Stimulated activated CD4-positive, alpha-beta T cell treated with anti-CD3 and anti-CD28 coated beads, Interleukin-1b, Interleukin-23, amount 100 ng/mL, for 24 hours (primary cell): Measurements from ENCODE around the gene KRT4.
"Not testable (repeated sequence)": the region's sequence is repeated elsewhere in the genome, so short reads cannot be mapped to it uniquely, and the experiment has no call there.

Source experiments
- DNase-seq, 4 experiments: peaks; one replicate each; pipeline ENCODE4 v3.0.0-alpha.2; 2020; ENCODE audit warnings: low read depth in 4 of 4, low spot score in 1 of 4

KRT4 gene

DNA sequence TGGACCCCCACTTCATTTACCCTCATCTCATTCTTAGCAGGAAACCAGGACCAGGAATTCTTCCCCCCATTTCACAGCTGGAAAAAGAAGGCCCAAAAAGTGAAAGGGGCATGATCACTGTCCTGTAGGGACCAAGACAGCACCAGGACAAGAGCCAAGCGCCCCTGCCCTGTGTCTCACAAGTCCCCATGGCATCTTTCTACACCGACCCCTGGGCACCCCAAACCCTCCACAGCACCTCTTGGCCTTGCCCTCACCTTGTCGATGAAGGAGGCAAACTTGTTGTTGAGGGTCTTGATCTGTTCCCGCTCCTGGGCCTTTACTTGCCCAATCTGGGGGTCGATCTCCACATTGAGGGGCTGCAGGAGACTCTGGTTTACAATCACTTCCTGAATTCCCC is 37.5 kb downstream of the KRT4 start:
- no peak for DNase-seq

DNA sequence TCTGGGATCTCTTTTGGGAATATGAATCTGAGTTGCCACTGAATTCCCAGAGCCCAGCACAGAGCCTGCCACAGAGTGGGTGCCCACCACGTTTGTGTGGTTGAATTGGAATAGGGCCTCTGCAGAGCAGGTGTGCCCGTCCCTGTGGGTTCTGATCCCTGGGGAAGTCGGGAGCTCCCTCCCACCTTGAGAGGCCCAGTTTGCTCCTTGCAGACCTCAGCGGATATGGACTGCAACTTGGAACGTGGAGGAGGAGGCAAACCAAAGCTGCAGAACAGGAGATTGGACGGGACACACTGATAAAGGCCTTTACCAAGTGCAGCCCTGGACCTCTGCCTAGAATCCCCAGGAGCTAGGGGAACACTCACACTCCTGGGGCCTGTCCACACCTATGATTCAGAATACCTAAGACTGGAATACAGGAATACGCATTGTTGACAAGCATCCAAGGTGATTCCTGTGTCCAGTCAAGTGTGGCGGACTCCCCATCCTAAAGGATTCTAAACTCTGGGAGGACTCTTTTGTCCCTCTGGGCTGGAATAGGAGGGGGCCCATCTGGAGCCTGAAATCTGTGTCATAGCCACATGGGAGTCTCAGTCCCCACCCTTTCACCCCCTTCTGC is 39.2 kb downstream of the KRT4 start:
- DNase-seq, result no peak

DNA sequence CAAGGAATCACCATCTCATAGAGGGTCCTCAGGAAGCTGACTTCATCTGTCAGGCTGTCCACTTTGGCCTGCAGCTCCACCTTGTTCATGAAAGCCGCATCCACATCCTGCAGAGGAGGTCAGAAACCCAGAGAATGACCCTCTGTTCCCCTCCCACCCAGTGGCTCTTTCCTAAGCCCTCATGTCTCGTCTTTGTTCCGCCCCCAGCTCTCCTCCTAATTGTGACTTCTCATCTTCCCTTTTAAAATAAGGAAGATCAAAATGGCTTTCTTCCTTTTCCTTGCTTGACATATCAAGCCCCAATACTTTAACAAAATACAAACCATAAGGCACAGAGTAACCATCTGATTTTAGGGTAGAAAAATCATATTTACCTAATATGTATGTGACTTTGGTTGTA is 41.1 kb downstream of the KRT4 start:
- DNase-seq, result no peak

DNA sequence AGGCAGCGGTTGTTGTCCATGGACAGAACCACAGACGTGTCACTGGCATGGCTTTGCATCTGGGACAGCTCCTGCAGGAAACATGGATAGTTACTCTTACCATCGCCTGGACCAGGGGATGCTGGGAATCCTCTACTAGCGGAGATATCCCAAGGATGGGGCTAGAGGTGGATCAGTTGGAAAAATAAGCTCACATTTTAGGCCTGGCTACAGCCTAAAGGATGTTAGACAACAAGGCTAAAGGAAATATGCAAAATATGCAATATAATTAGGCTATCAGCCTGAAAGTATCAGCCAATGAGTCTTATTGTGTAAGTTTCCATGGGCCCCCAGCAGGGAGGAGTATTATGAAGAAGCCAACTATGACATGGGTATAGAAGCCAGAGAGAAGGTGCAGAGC is 41.7 kb downstream of the KRT4 start:
- DNase-seq, result no peak

DNA sequence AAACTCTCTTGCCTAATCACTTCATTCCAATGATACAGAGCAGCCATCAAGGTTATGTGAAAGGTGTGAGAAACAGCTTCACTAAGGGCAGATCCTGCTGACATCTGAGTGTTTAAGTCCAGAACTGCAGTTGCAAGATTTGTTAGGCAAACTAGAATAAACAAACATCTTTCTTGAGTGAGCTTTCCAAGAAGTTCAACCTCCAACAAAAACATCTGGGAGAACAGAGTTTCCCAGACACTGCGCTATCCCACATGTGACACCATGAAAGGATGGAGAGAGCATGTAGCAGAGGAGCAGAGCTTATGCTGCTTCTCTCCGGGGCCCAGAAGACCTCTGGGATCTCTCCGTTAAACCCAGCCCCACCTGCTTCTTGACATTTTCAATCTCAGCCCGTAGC is 42.4 kb downstream of the KRT4 start:
- no peak for DNase-seq

DNA sequence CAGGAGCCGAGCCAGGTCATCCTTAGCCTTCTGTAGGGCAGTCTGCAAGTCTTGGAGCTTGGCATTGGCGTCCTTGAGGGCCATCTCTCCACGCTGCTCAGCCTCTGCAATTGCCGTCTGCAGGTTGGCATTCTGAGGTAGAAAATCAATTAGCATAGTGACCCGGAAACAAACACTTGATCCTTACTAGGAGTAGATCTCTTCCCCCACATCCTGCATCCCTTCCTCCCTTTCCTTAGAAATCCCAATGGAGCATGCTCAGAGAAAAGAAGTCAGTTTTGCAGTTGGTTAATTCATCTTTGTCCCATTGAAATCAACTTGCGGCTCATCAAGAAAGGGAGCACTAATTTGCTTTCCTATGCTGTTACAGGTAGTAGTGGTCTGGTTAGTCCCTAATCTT is 42.8 kb downstream of the KRT4 start:
- DNase-seq, result no peak

DNA sequence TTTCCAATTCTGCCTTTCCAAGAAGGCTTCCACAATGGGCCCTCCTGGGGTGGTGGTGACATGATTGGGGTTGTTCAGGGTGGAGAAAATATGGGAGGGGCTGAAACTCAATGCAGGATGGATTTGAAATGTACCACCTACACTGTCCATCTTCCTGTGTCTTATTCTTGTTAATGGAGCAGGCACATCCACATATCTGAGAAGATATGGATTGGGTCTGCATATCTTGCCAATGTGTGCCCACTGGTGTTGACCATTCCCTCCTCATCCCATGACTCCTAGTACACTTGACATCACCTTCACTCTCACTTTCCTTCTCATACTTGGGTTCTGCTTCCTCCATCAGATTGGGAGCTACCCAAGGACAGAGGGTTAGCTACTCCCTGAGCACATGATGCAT is 44.0 kb downstream of the KRT4 start:
- DNase-seq, result no peak

DNA sequence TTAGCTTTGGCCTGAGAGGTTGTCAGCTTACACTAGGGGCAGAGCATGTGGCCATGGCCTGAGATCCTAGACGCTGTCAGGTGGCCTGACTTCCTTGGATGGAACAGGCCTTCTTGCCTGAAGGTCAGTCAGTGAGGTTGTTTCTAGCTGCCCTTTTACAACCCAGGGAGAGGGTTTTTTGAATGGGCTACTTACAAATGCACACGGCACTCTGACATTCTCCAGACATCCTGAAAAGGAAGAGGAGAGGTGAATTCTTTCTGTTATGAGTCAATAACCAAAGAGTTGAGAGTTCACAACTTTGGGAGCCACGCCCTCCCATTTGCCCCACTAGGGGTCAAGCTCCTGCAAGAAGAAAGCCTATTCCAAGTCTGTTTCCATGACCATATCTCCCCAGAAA is 44.6 kb downstream of the KRT4 start:
- no peak for DNase-seq

DNA sequence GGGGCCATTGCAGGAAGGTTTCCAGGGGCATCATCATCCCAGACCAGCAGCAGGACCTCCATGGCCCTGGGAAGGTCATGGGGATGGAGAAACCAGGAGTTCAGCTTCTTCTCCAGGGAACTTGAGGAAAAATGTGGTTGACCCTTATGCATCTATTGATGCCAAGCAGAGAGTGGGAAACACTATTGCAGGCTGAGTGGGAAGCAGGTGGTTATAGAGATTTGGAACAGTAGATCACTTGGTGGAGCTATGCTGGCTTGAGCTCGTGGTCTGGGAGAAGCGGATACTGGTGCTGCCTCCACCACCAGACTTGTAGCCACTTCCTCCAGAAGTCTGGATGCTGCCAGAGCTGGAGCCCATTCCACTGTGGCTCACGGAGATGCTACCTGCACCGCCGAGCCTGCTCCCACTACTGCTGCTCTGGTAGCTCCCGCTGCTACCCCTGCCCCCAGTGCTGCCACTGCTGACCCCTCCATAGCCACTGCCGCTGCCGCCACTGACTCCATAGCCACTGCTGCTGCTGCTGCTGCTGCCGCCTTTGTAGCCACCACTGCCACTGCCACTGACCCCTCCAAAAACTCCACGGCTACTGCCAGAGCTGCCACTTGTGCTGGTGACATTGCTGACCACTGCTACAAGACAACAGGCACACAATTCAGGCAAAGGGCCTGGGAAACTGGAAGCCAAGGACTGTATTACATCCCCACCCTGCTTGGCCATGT is 45.3 kb downstream of the KRT4 start:
- no peak for DNase-seq

DNA sequence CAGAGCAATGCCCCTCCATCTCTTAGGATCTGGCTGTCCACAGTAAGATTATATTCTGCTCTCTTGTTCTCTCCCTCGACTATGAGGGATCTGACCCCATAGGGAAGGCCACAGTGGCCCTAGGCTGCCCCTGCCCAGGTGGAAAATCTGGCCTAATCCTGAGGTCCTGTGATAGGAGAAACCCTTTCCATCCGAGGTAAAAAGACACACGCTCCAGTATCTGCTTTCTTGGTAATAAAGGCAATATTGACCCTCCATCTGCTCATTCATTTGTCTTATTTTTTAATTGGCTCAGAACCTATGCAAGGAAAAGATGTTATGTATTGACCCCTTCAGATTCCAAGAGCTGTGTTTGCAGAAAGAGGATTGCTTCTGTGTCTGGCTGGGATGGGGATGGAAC is 46.5 kb downstream of the KRT4 start:
- no peak for DNase-seq

DNA sequence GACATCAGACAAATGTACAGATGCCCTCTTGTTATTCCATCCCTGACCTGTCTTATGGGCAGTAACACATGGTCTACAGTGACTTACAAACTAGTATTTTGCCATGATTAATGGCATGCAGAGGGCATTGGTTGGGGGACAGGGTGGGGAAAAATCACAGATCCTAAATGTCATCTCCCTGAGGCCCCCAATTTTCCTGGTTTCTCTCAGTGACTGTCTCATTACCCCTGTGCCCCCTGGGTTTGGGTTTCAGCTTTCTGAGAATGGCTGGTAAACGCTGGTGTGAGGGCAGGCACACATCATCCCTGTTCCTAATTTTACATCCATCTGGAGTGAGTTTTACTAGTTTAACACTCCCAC is 46.9 kb downstream of the KRT4 start:
- no peak for DNase-seq

DNA sequence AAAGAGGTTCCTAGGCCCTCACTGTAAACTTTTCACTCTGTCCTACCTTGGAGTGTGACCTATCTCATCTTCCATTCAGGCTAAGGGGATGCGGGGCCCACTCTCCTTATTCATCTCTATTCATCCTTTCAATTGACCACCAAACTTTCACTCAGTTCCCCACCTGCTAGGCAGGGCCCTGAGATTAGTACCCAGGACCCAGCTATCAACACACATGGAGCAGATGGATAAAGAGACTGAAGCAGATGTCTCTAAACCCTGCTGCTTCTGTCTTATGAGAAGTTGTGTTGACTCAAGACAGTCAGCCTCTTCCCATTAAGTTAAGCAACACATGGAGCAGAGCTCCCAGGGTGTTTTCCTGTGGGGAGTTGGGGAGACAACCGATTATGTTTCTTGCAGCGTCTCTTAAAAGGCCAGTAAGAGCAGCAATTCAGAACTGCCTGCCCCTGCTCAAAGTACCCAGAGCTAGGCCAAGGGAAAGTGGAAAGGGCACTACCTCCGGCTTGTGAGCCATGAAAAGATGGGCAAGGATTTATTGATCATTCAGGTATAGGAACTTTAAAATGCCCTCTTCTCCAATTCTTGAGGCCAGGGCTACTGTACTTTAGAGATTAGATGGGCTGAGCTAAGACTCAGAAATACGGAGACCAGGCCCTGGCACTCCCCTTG is 47.4 kb downstream of the KRT4 start:
- no peak for DNase-seq

DNA sequence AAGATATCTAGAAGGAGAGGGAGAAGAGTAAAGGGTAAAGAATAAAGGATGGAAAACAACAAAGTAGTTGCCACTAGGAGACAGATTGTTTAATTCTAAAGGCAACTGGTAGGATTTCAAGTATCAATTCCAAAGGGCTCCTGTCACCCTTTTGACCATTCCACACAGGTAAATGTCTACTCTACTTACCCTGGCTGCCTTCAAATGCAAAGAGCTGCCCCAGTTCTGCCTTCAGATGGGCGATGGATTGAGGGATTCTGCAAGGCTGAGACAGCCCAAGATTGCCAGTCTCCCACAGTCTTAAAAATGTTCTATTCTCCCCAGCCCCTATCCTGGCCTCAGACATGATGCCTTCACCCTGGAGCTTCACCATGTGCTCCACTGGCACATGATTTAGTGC is 48.2 kb downstream of the KRT4 start:
- DNase-seq, result no peak

DNA sequence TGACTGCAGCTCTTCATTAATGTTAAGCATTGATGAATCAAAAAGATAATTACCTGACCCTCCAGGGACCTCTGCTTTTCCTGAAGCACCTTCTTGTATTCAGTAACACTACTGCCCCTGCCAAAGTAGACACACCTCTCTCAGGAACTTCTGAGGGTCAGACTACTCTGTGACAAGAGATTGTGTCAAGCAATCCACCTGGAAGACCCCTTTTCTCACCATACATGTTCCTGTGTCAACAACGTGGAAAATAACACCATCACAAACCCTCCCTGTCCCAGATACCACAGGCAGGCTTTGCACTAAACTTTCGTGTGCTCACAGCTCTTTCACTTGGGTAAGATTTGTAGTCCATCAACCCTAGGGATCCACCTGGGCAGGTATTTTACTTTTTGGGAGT is 49.9 kb downstream of the KRT4 start:
- no peak for DNase-seq

DNA sequence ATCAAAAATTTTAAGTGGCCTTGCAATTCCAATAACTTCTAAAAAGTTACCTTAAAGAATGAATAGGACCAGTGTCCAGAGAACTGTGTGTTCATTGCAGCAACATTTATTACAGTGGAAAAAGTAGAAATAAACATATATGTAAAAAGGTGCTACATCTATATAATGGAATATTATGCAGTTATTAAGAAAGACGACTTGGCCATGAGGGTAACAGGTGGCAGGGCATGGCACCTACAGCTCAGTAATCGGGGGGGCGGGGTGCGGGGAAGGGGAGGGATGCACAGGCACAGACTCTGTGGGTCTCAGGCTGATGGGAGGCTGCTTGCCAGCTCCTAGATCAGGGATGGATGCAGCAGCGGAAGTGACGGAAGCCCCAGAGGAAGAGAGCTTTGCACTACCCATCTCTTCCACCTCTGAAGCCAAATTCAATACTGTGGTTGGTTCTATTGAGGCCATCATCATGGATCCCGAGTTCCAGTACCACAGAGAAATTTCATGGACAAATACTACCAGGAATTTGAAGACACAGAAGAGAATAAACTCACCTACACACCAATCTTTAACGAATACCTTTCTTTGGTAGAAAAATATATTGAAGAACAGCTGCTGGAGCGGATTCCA is 50.8 kb downstream of the KRT4 start:
- DNase-seq, result no peak

DNA sequence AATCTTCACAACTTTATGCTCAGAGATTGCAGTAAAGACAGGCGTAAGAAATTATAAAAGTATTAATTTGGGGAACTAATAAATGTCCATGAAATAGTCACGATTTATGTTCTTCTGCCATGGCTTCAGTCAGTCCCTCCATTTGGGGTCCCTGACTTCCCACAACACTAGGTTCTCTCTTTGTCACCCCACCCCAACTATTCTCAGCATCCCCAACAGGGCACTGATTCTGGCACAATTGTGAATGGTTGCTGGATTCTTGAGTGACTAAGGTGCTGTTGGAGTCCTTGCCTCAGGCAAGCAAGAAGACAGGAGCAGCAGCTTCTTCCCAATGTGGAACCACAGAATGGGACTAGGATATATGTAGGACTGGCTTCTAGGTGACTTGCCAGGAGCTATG is 52.1 kb downstream of the KRT4 start:
- no peak for DNase-seq

DNA sequence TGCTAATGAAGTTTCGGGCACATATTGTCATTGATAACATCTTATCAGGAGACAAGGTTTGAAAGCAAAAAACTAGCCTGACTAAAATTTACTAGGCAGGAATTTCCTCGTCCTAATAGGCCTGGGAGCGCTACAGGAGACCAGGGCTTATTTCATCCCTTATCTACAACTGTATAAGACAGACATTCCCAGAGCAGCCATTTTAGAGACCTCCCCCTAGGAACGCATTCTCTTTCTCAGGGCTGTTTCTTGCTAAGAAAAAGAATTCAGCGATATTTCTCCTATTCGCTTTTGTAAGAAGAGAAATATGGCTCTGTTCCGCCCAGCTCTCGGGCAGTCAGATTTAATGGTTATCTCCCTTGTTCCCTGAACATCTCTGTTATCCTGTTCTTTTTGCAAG is 52.7 kb downstream of the KRT4 start:
- DNase-seq, result not testable (repeated sequence)

DNA sequence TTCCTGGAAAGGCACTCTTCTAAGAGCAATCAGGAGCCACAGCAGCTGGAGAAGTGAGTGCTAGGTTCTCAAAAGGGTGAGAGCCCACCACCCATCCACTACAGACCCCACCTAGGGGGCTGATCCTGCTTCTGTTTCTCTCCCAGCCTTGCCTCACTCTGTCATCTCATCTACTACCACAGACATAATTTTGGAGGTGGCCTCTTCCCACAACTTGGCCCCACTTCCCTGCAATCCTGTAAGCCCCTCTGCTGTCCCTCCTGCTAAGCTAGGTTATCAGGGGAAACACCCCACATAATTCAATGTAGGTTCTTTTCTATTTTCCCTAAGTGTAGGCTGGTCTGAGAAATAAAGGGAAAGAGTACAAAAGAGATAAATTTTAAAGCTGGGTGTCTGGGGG is 53.3 kb downstream of the KRT4 start:
- no peak for DNase-seq

DNA sequence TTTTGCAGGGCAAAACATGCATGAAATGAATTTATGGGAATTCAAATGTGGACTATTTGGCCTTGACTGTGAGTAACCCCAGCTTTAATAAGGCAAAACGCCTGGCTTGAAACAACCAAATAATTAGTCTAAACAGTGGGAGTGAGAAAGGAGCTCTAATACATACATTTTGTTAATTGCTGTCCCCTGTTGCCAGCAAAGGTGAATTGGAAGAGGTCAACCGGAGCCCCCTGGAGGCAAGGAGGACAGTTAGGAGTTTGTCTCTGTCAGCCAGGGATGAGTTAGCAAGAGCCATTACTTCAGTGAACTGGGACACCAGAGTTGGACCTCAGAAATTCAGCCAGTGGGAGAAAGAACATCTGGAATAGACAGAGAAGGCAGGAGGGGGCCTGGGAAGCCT is 54.2 kb downstream of the KRT4 start:
- no peak for DNase-seq

DNA sequence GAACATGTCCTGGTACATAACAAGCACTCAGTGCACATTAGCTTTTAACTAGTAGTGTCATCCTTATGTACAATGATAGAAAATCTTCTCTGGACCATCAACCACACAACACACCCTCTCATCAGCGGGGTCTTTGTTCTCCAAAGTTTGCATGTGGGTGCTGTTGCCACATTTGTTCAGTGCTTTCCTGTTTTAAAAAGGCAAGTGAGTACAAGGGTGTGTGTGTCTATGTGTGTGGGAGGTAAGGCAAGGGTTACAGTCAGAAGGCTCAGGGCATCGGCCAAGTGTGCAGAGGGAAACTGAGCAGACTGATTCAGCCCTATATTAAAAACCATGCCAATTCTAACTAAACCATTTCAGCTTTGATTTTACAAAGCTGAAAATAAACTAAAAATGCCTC is 54.7 kb downstream of the KRT4 start:
- no peak for DNase-seq

DNA sequence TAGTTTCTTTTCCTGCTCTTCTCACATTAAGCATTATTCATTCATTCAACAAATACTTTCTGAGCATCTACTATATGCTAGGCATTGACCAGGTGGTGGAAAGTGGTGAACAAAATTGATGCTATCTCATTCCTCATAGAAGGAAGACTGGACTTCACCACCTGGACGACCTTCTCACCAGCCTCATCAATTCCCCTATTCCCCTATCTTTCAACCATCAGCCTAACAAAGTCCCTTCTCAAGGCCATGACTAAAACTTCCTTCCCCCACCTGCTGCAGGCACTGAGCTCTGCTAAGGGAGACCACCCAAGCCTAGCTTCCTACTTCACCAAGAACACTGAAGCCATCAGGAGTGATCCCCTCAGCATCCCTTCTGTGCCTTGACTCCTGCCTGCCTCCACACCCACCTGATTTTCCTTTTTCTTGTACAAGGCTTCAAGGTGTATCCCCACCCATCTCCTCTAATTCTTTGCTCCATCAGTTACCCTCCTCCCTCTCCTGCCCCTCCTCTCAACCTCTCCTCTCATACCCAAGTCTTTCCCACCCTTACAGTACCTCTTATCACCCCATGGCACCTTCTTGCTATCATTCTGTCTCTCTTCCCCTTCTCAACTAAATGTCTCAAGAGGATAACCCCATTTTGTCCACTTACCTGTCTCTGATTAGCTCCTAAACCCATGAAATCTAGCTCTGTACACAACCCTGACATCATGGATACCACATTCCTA is 56.3 kb downstream of the KRT4 start:
- DNase-seq, result no peak
